GM13976 (cell line): Measurements from ENCODE around the gene WNT5A.

Source experiments
- DNase-seq: peaks from one replicate; pipeline ENCODE4 v3.0.0; 2012; ENCODE audit warnings: low spot score
- in situ Hi-C: fragments of 300-500 bp; cut with MboI; formaldehyde crosslinking; loops from one replicate; pipeline ENCODE4 v1.12.0; 2022; ENCODE audit warnings: low sequenced_read_pairs, mixed read lengths, inconsistent platforms; ENCODE audit not compliant: unreplicated experiment
- TF ChIP-seq, protein P1 (sequence below): IDR thresholded peaks from 2 replicates; pipeline ENCODE4 v1.5.1; 2012; ENCODE audit warnings: borderline replicate concordance, mild to moderate bottlenecking; ENCODE audit not compliant: insufficient read depth; ENCODE audit errors: extremely low read depth, missing control alignments, control extremely low read depth

WNT5A gene

DNA sequence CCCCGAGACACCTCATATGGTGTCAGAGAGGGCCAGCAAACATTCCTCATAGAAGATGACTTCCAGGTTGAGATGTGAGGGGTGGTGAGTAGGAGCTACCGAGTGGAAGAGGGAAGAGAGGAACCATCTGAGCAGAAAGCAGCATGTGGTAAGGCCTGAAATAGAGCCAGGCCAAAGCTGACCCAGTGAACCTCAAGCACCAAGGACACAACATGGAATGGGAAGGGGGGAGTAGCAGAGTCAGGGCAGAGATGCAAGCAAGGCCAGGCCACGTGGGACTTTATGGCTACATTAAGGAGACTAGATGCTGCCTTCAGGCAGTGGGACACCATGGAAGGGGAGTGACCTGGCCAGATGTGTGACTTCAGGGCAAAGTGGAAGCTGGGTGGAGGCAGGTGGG, 38.3 kb upstream of the WNT5A start:
- in situ Hi-C loops: no loop called here
- TF ChIP-seq, protein P1, sequence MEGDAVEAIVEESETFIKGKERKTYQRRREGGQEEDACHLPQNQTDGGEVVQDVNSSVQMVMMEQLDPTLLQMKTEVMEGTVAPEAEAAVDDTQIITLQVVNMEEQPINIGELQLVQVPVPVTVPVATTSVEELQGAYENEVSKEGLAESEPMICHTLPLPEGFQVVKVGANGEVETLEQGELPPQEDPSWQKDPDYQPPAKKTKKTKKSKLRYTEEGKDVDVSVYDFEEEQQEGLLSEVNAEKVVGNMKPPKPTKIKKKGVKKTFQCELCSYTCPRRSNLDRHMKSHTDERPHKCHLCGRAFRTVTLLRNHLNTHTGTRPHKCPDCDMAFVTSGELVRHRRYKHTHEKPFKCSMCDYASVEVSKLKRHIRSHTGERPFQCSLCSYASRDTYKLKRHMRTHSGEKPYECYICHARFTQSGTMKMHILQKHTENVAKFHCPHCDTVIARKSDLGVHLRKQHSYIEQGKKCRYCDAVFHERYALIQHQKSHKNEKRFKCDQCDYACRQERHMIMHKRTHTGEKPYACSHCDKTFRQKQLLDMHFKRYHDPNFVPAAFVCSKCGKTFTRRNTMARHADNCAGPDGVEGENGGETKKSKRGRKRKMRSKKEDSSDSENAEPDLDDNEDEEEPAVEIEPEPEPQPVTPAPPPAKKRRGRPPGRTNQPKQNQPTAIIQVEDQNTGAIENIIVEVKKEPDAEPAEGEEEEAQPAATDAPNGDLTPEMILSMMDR: no peak
- no peak for DNase-seq

GRCh38 chr3:55524565-55525244, 37.6 kb upstream of the WNT5A start:
- DNase-seq: no peak

DNA sequence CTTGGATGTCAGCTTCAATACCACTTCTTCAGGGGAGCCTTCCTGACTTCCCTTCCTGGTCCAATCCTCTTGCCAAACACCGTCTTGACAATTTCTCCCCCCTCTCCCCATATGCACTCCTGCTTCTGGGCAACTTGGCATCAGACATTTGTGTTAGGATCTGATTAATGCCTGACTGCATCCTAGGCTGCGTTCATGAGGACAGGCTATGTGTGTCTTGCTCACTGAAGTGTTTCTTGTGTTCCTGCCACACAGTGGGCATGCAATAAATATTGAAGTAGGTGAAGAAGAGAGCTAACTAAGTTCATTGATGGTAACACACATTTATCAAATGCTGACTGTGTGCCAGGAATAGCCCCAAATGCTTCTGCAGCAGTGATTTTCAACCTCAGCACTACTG, 36.4 kb upstream of the WNT5A start:
- TF ChIP-seq, protein P1: no peak
- no peak for DNase-seq
- in situ Hi-C loops: no loop called here

More at GRCh38 chr3:55524565-55525244, 37.6 kb upstream of the WNT5A start:
- TF ChIP-seq, protein P1: no peak
- in situ Hi-C loops: no loop called here

DNA sequence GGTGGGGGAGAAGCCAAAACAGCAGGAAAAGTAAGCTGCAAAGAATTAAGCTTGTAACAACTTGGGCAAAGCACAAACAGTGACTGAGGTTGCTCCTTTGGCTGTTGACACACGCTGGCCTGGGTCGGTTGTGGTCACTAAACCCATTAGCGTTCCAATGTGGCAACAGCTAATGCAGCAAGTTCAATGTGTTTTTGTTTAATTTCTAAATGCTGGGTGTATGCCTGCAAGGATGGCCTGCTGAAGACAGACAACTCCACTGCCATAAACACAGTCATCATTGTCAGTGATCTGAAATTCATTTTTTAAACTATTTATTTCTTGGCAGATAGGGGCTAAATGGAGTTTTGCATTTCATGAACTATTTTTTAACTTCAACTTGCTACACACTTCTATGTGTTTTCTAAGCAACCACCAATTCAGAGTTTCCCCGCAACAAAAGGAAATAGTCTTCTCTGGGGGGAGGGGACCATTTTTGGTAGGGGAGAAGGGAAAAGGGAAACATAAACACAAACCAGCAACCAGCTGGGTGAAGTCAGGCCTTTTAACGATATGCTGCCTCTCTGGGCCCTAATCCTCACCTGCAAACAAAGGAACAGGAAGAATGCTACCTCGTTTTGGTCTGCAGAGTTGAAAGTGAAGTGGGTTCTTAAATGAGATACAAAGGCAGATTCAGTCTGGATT, 34.8 kb upstream of the WNT5A start:
- in situ Hi-C loops: no loop called here
- TF ChIP-seq, protein P1: no peak
- no peak for DNase-seq

DNA sequence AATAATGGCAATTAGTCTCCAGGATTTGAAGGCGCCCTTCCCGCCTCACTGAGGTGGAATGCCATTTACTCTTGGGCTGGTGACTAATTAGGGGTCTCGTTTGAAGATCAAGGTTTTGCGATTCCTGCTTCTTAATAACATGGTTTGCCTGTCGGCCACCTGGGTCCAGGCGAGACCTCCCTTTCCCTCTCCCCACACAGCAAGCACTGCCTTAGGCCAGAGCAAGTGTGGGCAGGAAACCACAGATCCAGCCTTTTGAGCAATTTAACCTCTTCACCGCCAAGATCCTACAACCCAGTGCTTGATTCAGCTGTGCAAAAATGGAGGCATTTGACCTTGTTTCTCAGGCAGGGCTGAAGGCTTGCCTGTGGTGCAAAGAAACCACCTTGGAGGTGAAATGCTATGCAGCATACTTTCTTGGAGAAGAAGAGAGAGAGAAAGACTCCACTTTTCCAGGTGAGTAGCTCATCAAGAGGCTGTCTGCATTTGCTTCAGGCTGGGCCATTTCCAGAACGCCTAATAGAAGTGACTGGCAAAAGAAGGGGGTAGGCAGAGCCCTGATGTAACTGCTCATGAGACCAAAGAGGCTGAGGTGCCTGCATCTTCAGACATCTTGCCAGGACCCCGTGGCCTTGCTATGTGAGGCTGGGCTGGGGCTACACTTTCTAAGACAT, 34.1 kb upstream of the WNT5A start:
- in situ Hi-C loops: no loop called here
- no peak for DNase-seq
- TF ChIP-seq, protein P1: no peak

DNA sequence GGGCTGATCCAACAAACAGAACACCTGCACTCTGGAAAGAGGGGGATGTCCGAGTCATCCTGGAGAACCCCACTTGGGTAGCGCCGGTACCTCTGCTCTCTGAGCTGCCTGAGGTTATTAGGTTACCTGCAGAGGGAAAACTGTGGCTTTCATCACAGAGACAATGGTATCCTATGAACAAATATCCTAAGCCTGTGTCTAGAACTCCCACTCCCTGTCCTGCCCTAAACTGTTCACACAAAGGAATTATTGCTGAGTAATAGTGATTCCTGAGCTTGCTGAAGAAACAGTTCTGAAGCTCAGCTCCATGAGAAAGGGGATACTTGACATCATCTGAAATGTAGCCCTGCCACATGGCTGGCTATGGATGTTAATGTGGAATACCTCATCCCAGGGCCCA, 31.9 kb upstream of the WNT5A start:
- no peak for DNase-seq
- in situ Hi-C loops: no loop called here
- TF ChIP-seq, protein P1: no peak
